BE2C (cell line): ENCODE measurements around the gene GNB1L.

Experiments used
- DNase-seq: peaks from one replicate; pipeline ENCODE4 v3.0.0-alpha.2; 2020
- H3K27me3 ChIP-seq: fragments of 250-450 bp; sonication (Bioruptor Pico); 2 replicates; pipeline ENCODE4 v1.5.1; 2020; ENCODE audit warnings: mild to moderate bottlenecking
- H3K36me3 ChIP-seq: fragments of 250-450 bp; sonication (Bioruptor Pico); 2 replicates; pipeline ENCODE4 v1.5.1; 2020; ENCODE audit warnings: mild to moderate bottlenecking
- H3K4me1 ChIP-seq: fragments of 250-450 bp; sonication (Bioruptor Pico); 2 replicates; pipeline ENCODE4 v1.5.1; 2020
- H3K4me3 ChIP-seq: 2 replicates; pipeline ENCODE4 v1.5.1; 2011; ENCODE audit warnings: low read depth, low read length
- H3K9me3 ChIP-seq: fragments of 250-450 bp; sonication (Bioruptor Pico); 2 replicates; pipeline ENCODE4 v1.5.1; 2020
- TF ChIP-seq, protein P1 (sequence below): IDR thresholded peaks from 2 replicates; pipeline ENCODE4 v1.5.1; 2012; ENCODE audit warnings: mild to moderate bottlenecking, low read depth, low read length

The GNB1L gene

DNA sequence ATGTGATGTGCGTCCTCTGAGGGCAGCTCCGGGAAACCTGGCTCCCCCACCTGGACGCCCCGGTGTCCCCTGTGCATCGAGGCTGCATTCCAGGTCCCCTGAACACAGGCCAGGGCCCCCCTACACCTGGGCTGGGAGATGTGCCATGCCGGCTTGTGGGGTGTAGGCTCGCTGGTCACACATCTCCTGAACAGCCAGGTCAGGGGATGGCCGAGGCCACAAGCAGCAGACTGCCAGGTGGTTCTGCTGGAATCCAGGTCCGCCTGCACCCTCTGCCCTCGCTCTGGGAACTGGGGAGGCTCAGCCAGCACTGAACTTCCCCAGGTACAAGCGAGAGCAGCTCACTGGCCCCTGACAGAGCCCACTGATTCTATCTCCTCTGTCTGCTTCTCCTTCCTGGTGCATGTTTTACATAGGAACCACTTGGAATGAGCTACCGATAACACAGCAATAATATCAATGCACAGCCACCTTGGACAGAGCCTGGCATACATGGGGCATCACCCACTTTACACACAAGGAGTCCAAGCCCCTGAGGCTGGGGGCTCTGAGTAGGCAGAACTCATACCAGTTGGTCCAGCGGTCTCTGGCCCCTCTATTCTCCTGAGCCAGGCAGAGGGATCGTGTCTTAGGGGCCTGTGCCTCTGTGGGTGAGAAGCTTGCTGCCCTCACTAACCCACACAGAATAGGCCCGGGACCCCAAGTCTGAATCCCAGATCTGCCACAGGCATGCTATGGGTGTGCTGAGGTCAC, 47.3 kb downstream of the GNB1L start:
- Histone ChIP-seq H3K4me1 (peaks cover 18% of the 10 kb centered on the region), H3K27me3 (no peaks in the 10 kb centered on the region), H3K36me3 (no peaks in the 10 kb centered on the region), H3K9me3 (no peaks in the 10 kb centered on the region), H3K4me3 (no peak overlapping the region)
- DNase-seq: no peak
- TF ChIP-seq, protein P1, sequence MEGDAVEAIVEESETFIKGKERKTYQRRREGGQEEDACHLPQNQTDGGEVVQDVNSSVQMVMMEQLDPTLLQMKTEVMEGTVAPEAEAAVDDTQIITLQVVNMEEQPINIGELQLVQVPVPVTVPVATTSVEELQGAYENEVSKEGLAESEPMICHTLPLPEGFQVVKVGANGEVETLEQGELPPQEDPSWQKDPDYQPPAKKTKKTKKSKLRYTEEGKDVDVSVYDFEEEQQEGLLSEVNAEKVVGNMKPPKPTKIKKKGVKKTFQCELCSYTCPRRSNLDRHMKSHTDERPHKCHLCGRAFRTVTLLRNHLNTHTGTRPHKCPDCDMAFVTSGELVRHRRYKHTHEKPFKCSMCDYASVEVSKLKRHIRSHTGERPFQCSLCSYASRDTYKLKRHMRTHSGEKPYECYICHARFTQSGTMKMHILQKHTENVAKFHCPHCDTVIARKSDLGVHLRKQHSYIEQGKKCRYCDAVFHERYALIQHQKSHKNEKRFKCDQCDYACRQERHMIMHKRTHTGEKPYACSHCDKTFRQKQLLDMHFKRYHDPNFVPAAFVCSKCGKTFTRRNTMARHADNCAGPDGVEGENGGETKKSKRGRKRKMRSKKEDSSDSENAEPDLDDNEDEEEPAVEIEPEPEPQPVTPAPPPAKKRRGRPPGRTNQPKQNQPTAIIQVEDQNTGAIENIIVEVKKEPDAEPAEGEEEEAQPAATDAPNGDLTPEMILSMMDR: no peak

DNA sequence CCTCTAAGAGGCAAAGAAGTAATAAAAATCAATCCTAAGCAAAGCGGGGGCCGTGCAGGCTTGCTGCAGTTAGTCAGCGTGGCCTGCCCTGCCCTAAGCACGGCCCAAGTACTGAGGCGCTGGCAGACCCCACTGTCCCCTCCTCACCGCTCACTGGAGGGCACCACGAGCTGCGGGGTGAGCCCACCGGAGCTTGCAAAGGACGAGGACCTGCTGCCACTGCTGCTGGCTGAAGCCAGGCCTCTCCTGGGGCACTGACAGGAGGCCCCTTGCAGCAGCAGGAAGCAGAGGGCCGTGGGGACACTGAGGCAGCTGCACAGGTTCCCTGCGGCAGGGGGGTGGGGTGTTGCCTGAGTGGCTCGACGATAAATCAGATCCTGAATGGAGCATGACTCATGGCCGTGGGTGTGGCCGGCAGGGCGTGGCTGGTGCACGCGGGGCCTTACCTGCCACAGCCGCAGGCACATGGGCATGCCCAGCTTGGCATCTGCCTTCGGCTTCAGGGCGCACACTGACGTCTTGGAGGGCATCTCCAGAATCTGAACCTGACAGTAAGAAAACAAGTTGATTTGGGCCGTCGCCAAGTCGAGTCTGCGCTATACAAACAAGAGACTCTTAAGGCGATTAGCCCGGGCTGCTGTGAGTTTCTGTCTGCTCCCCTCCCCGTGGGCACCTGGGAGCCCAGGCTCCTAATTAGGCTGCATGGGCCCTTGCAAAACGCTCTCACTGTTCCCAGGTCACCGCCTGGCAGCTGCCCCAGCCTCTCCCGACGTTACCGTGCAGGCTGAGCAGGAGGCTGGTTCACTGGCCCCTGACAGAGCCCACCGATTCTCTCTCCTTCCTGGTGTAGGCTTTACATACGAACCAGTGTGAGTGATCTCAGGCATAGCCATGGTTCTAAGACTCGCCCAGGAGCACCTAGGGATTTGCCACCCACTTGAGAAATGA, 48.2 kb downstream of the GNB1L start:
- H3K4me3 ChIP-seq: no peak overlapping the region
- peak; percentile 48 for DNase-seq
- TF ChIP-seq, protein P1: no peak
- H3K27me3 ChIP-seq: no peaks in the 10 kb centered on the region
- no peaks in the 10 kb centered on the region for H3K36me3 ChIP-seq
- H3K9me3 ChIP-seq: no peaks in the 10 kb centered on the region
- H3K4me1 ChIP-seq: peaks cover 17% of the 10 kb centered on the region

DNA sequence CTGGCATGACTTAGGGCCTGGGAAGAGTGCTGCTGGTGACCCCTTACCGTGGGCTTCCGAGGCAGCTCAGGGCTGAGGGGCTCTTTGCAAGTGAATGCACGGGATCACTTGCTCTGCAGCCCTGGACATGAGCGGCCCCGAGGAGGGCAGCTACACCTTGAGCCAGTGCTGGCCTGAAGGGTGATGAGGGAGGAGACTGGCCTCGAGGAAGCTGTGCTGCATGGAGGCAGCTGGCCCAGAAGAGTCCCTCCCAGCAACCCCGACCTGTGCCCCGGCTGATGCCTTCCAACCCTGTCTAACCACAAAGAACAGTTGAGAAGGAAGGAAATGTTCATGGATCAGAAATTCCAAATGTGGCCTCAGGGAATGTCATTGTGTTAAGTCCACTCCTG, 48.9 kb downstream of the GNB1L start:
- Histone ChIP-seq H3K36me3 (no peaks in the 10 kb centered on the region), H3K4me1 (peaks cover 17% of the 10 kb centered on the region), H3K9me3 (no peaks in the 10 kb centered on the region), H3K4me3 (no peak overlapping the region), H3K27me3 (no peaks in the 10 kb centered on the region)
- no peak for DNase-seq
- TF ChIP-seq, protein P1: no peak

DNA sequence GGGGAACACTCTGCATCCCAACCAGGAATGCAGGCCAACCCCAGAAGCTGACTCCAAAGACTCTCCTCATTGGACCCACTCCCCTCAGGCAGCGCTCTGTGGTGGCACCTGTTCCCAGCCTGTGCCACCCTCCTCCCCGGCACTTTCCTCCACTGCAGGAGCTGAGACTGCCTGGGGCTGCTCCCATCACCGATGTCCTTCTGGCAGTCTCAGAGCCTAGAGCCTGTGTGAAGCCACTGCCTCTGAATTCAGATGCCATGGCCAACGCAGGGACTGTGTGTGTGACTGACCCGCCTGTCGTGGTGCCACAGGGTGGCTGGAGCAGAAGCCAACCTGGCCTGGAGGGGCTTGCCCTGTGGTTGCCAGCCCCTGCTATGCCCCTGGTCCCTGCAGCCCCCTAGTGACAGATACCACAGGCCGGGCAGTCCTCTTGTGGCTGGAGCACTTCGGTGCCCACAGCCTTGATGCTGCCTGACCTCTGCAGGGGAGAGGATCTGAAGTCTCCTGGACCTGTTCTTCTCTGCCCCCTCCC, 50.9 kb downstream of the GNB1L start:
- TF ChIP-seq, protein P1: no peak
- no peak for DNase-seq
- Histone ChIP-seq H3K4me1 (peaks cover 26% of the 10 kb centered on the region), H3K36me3 (no peaks in the 10 kb centered on the region), H3K27me3 (no peaks in the 10 kb centered on the region), H3K4me3 (no peak overlapping the region), H3K9me3 (no peaks in the 10 kb centered on the region)

DNA sequence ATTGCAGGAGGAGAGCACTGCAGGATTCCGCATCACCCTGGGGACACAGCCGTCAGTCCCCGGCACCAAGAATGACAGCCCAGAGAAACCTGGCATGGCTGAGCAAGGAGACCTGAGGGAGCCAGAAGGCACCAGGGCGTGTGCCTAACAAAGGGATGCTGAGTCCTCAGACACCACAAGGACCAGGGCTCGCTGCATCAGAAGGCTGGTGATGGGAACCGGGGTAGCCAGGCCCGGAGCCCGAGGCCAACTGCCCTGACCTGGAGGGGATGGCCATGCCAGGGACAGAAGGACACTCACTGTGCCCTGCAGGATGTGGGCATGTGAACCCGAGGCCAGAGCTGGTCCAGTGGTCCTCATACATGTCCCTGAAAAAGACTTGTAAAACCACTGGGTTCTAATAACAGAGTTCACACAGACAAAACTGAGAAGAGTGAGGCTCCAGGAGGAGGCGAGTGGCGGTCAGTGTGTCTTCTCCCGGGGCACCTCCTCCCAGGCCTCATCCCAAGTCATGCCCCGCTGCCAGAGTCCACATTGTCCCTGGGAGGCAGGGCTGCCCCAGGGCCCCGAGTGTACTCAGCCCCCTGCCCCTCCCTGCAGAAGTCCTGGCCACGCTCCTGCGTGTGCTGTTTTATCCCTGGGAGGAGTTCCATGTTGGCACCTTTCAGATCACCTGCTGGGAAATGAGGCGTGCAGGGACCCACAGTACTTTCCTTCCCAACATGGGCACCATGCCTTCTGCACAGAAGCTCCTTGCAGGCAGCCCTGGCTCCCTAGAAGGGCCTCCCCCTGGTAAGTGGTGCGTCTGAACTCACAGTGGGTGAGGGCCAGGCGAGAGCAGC, 51.6 kb downstream of the GNB1L start:
- Histone ChIP-seq H3K36me3 (no peaks in the 10 kb centered on the region), H3K4me1 (peaks cover 26% of the 10 kb centered on the region), H3K27me3 (no peaks in the 10 kb centered on the region), H3K4me3 (no peak overlapping the region), H3K9me3 (no peaks in the 10 kb centered on the region)
- no peak for DNase-seq
- TF ChIP-seq, protein P1: no peak
